ENCODE data around the gene DYRK1A.

GRCh38 chr21:37459575-37459974, 93.0 kb downstream of the DYRK1A start:
- TF ChIP-seq CTCF (IDR thresholded peaks at IDR 0.05; ENCODE audit: insufficient read depth, low read length, poor library complexity, severe bottlenecking), result no peak
- TF ChIP-seq EZH2phosphoT487 (conservative IDR thresholded peaks at IDR 0.05; ENCODE audit: low read length), result no peak
